Central memory CD8-positive, alpha-beta T cell (primary cell): Measurements from ENCODE around the gene ZBTB17.
"Not testable (repeated sequence)": the region's sequence is repeated elsewhere in the genome, so short reads cannot be mapped to it uniquely, and the experiment has no call there.

Experiments
- ATAC-seq: fragments of 150-1000 bp; cut with Tn5 transposase; replicated peaks from 2 replicates; pipeline ENCODE4 v1.10.0; 2022; ENCODE audit warnings: mild to moderate bottlenecking, moderate FRiP score, moderate number of reproducible peaks; ENCODE audit not compliant: poor library complexity, severe bottlenecking; ENCODE audit errors: extremely low read depth
- DNase-seq, 2 donors: peaks; one replicate each; pipeline ENCODE4 v3.0.0; 2021; ENCODE audit warnings: low spot score in 2 of 2
- H3K27ac Mint-ChIP-seq: one replicate; pipeline ENCODE4 v1.8.0; 2022; ENCODE audit warnings: low read depth, mild to moderate bottlenecking, moderate library complexity, mixed read lengths
- H3K27me3 Mint-ChIP-seq: one replicate; pipeline ENCODE4 v1.8.0; 2022; ENCODE audit warnings: mixed read lengths
- H3K36me3 Mint-ChIP-seq: one replicate; pipeline ENCODE4 v1.8.0; 2022; ENCODE audit warnings: mild to moderate bottlenecking, moderate library complexity, mixed read lengths; ENCODE audit not compliant: insufficient read depth
- H3K4me1 Mint-ChIP-seq: one replicate; pipeline ENCODE4 v1.8.0; 2022; ENCODE audit warnings: mixed read lengths
- H3K4me3 Mint-ChIP-seq: one replicate; pipeline ENCODE4 v1.8.0; 2022; ENCODE audit warnings: mild to moderate bottlenecking, moderate library complexity, mixed read lengths
- H3K9me3 Mint-ChIP-seq: one replicate; pipeline ENCODE4 v1.8.0; 2022; ENCODE audit warnings: mixed read lengths

Gene ZBTB17

DNA sequence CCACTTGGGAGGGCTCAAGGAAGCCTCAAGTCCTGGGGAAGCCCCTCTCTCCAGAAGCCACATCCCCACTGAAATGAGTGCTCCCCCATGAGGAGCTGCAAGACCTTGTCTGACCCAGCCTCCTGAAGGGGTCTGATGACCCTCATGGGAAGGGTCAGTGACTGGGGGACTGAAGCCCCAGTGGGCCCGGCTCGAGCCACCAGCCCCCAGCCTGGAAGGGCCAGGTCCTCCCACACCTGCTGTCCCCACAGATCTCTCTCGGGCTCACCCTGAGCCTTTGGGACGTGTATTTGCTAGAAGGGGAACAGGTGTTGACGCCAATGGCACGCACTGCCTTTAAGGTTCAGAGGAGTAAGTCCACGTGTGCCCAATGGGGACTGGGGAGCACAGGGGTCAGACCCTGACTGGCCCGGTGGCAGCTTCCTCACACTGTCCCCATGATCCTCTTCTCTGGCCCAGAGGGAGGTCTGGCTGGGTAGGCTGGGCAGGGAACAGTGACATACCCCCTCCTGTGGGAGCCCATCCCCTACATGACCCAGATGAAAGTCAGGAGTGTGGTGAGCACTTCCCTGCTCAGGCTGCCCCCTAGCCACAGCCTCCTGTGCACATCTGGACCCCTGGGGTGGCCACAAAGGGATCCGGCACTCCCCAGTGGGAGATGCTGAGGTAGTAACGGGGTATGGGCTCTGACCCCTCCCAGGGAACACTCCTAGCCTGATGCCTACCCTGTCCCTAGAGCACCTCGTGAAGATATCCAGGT, 15.7 kb upstream of the ZBTB17 start:
- DNase-seq: no peak
- H3K27me3 Mint-ChIP-seq: peaks cover 12% of the 10 kb centered on the region
- H3K4me1 Mint-ChIP-seq: no peaks in the 10 kb centered on the region
- H3K9me3 Mint-ChIP-seq: no peaks in the 10 kb centered on the region
- peaks cover 1% of the 10 kb centered on the region for H3K36me3 Mint-ChIP-seq
- H3K27ac Mint-ChIP-seq: no peak overlapping the region
- no peak for ATAC-seq
- H3K4me3 Mint-ChIP-seq: no peak overlapping the region

DNA sequence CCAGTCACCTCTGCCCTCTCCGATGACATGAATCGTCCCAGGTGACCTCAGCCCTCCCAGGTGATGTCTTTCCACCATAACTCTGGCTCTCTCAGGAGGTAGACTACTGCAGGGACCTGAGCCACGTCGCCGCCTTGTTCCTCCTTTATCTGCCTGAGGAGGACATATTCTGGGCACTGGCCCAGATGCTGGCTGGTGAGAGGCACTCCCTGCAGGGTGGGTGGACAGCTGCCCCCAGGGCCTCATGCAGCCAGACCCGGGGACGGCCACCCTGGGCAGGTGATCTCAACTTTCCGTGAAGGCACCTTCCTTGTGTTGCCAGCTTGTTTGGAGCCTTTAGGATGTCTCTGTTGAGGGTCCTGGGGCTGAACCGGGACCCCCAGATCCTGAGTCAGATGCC, 13.9 kb upstream of the ZBTB17 start:
- H3K4me3 Mint-ChIP-seq: no peak overlapping the region
- no peaks in the 10 kb centered on the region for H3K4me1 Mint-ChIP-seq
- H3K9me3 Mint-ChIP-seq: no peaks in the 10 kb centered on the region

DNA sequence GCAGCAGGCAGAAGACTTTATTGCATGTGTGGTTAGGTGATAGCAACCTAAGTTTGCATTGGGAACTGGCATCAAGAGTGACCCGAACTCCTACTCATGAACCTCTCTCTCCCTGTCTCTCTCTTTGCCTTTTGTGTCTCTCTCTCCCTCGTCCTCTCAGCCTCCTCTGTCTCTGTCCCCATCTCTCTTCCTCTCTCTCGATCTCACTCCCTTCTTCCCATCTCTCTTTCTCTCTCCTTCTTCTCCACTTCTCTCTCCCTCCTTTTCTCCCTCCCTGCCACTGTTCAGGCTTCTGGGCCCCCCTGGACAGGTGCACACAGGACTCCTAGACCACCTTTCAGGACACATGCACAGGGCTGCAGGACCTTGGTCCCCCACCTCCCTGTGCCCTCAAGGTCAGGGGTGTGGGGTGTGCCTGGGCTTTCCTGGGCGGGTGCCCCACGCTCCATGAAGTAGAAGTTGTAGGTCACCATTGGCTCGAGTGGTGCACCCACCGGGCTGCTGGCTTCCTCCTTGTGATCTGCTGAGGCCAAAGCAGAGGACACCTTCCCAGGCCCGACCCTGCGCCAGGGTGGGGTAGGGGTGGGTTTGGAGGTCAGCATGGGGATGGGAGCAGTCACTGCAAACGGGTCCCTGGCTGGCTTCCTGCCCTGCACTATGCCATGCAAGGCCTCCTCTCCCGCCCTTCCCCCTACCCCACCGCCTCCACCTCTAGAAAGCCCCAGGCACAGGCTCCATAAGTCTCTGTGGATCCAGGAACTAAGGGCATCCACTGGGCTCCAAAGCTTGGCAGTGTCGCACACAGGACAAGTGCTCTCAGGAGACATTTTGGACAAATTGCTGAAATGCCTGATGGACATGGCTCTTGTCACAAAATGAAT, 13.2 kb upstream of the ZBTB17 start:
- Mint-ChIP-seq H3K9me3 (no peaks in the 10 kb centered on the region), H3K4me1 (no peaks in the 10 kb centered on the region), H3K36me3 (peaks cover 1% of the 10 kb centered on the region), H3K4me3 (no peak overlapping the region), H3K27me3 (peaks cover 19% of the 10 kb centered on the region), H3K27ac (no peak overlapping the region)
- ATAC-seq (no peak), DNase-seq (no peak)

More for the DNA sequence above, 13.9 kb upstream of the ZBTB17 start:
- Mint-ChIP-seq H3K36me3 (peaks cover 1% of the 10 kb centered on the region), H3K27ac (no peak overlapping the region), H3K27me3 (peaks cover 12% of the 10 kb centered on the region)
- ATAC-seq (no peak), DNase-seq (no peak)

DNA sequence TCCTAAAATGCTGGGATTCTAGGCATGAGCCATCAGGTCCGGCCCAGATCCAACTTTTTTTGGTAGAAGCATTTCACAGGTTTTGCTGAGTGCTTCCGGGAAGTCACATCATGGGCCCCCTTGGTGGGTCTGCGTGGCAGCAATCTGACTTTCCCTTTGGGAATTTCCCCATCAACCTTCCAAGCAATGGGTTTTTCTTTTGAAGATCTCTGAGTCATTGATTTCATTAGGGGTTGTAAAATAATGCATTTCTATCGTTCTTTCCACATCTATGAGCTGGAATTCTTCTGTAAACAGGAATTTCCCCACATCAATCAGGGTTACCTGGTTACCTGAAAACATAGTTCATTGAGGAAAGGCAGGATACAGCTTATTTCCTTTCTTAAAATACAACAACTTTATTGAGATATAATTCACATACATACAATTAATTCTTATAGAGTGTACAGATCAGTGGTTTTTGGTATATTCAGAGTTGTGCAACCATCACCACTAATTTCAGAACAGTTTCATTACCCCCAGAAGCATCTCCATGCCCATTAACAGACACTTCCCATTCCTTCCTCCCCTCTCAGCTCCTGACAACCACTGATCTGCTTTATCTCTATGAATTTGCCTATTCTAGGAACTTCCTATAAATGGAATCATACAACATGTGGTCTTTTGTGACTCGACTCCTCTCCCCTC, 9.9 kb upstream of the ZBTB17 start:
- DNase-seq (no peak), ATAC-seq (no peak)
- peaks cover 32% of the 10 kb centered on the region for H3K27me3 Mint-ChIP-seq
- no peak overlapping the region for H3K4me3 Mint-ChIP-seq
- H3K36me3 Mint-ChIP-seq: no peaks in the 10 kb centered on the region
- no peak overlapping the region for H3K27ac Mint-ChIP-seq
- H3K9me3 Mint-ChIP-seq: no peaks in the 10 kb centered on the region
- H3K4me1 Mint-ChIP-seq: no peaks in the 10 kb centered on the region

DNA sequence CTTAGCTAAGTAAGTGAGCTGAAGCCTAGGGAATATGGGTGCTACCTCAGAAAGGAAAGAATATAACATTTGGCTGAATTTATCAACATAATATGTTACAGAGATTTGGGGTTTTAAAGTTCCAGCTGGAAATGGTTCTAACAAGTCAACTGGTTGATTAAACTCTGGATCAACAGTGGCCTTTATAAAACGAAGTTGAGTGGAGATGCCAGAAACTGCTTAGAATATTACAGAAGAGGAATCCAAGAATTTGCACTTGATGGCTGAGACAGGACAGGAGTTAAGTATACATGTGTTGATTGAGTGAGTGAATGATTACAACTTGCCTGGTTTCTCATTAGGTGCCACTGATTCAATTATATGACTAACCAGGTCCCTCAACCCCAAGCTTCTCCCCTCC, 7.4 kb upstream of the ZBTB17 start:
- Mint-ChIP-seq H3K4me3 (no peak overlapping the region), H3K27me3 (peaks cover 23% of the 10 kb centered on the region), H3K27ac (no peak overlapping the region), H3K36me3 (no peaks in the 10 kb centered on the region), H3K9me3 (no peaks in the 10 kb centered on the region), H3K4me1 (no peaks in the 10 kb centered on the region)
- DNase-seq (no peak), ATAC-seq (no peak)

DNA sequence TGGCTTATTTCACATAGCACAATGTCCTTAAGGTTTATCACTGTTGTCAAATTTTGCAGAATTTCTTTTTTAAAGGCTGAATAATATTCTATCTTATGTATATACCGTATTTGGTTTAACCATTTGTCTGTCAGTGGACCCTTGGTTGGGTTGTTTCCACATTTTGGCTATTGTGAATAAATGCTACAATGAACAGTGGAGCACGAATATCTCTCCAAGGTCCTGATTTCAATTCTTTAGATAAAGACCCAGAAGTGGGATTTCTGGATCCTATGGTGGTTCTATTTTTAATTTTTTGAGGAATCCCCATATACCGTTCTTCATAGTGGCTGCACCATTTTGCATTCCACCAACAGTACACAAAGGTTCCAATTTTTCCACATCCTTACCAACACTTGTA, 5.8 kb upstream of the ZBTB17 start:
- H3K27ac Mint-ChIP-seq: no peak overlapping the region
- H3K27me3 Mint-ChIP-seq: peaks cover 23% of the 10 kb centered on the region
- peaks cover 2% of the 10 kb centered on the region for H3K4me1 Mint-ChIP-seq
- no peak for ATAC-seq
- DNase-seq: no peak
- H3K9me3 Mint-ChIP-seq: no peaks in the 10 kb centered on the region
- H3K36me3 Mint-ChIP-seq: peaks cover 1% of the 10 kb centered on the region
- H3K4me3 Mint-ChIP-seq: no peak overlapping the region

DNA sequence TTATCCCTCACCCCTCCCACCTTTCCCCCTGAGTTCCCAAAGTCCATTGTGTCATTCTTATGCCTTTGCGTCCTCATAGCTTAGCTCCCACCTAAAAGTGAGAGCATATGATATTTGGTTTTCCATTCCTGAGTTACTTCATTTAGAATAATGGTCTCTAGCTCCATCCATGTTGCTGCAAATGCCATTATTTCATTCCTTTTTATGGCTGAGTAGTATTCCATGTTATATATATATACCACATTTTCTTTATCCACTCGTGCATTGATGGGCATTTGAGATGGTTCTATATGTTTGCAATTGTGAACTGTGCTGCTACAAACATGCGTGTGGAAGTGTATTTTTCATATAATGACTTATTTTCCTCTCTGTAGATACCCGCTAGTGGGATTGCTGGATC, 2.0 kb upstream of the ZBTB17 start:
- not testable (repeated sequence) for ATAC-seq

GRCh38 chr1:15975358-15975804, 520 bp downstream of the ZBTB17 start:
- ATAC-seq (peak; percentile 67), DNase-seq (peak in 1 of 2 donors; percentile 52)
- Mint-ChIP-seq H3K27ac (peak overlapping the region; percentile 90), H3K27me3 (no peaks in the 10 kb centered on the region), H3K36me3 (peaks cover 19% of the 10 kb centered on the region), H3K4me1 (peaks cover 30% of the 10 kb centered on the region), H3K9me3 (no peaks in the 10 kb centered on the region), H3K4me3 (peak overlapping the region; percentile 94)

More for the DNA sequence above, 2.0 kb upstream of the ZBTB17 start:
- Mint-ChIP-seq H3K36me3 (peaks cover 12% of the 10 kb centered on the region), H3K4me1 (peaks cover 25% of the 10 kb centered on the region)
- not testable (repeated sequence) for H3K27me3 Mint-ChIP-seq, H3K27ac Mint-ChIP-seq, H3K9me3 Mint-ChIP-seq, DNase-seq, H3K4me3 Mint-ChIP-seq

GRCh38 chr1:15974855-15975254, 1.0 kb downstream of the ZBTB17 start:
- no peaks in the 10 kb centered on the region for H3K27me3 Mint-ChIP-seq
- H3K9me3 Mint-ChIP-seq: no peaks in the 10 kb centered on the region
- H3K27ac Mint-ChIP-seq: peak overlapping the region; percentile 90
- ATAC-seq (no peak), DNase-seq (no peak)
- peaks cover 30% of the 10 kb centered on the region for H3K4me1 Mint-ChIP-seq
- H3K36me3 Mint-ChIP-seq: peaks cover 24% of the 10 kb centered on the region
- peak overlapping the region; percentile 94 for H3K4me3 Mint-ChIP-seq

- Mint-ChIP-seq H3K36me3 (peaks cover 27% of the 10 kb centered on the region), H3K4me1 (peaks cover 30% of the 10 kb centered on the region), H3K9me3 (no peaks in the 10 kb centered on the region), H3K27me3 (no peaks in the 10 kb centered on the region), H3K4me3 (no peak overlapping the region), H3K27ac (no peak overlapping the region)
- ATAC-seq: no peak
- DNase-seq: no peak
Observed at GRCh38 chr1:15973772-15974171, 2.1 kb downstream of the ZBTB17 start.

DNA sequence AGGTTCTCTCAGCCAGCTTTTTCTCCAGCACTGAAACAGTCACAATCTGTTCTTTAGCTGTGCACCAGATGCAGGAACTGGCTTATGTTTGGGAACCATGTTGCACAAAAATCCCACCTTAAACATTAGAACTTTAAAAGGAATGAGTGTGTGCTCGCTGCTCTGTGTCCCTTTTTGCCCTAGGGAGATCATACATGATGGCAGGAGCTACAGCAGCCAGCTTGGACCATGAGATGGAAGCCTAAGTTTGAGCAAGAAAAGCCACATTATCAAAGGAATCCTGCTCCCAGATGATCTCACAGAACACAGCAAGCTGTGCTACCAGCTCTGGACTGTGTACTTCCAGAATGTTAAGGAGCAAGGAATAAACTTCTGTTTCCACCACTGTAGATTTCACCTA, 3.5 kb downstream of the ZBTB17 start:
- H3K27ac Mint-ChIP-seq: no peak overlapping the region
- DNase-seq (no peak), ATAC-seq (no peak)
- H3K36me3 Mint-ChIP-seq: peaks cover 32% of the 10 kb centered on the region
- H3K9me3 Mint-ChIP-seq: no peaks in the 10 kb centered on the region
- H3K27me3 Mint-ChIP-seq: no peaks in the 10 kb centered on the region
- H3K4me3 Mint-ChIP-seq: no peak overlapping the region
- H3K4me1 Mint-ChIP-seq: peaks cover 41% of the 10 kb centered on the region

GRCh38 chr1:15970911-15971310, 5.0 kb downstream of the ZBTB17 start:
- H3K4me3 Mint-ChIP-seq: no peak overlapping the region
- peaks cover 30% of the 10 kb centered on the region for H3K36me3 Mint-ChIP-seq
- H3K9me3 Mint-ChIP-seq: no peaks in the 10 kb centered on the region
- peaks cover 46% of the 10 kb centered on the region for H3K4me1 Mint-ChIP-seq
- DNase-seq (no peak), ATAC-seq (no peak)
- no peaks in the 10 kb centered on the region for H3K27me3 Mint-ChIP-seq
- no peak overlapping the region for H3K27ac Mint-ChIP-seq
